Measurements from ENCODE around the gene FGF14.

FGF14 gene

DNA sequence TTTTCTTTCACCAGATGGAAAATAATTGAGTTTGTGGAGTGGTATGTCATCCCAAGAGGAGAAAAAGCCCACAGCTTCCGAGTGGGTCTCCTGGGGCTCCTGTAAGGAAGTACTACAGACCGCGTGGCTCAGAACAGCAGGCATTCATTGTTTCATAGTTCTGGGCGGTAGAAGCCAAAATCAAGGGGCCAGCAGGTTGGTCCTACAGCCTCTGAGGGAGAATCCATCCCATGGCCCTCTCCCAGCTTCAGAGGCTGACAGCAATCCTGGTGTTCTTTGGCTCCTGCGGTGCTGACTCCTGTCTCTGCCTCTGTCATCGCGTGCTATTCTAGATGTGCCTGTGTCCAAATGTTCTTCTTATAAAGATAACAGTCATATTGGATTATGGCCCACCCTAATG lies 362.6 kb downstream of the FGF14 start:
- H3K4me1 Mint-ChIP-seq, result no peaks in the 10 kb centered on the region
- H3K36me3 Mint-ChIP-seq (ENCODE audit: low read depth), result no peaks in the 10 kb centered on the region
- H3K4me3 Mint-ChIP-seq, result no peak overlapping the region
- TF ChIP-seq, protein P1, sequence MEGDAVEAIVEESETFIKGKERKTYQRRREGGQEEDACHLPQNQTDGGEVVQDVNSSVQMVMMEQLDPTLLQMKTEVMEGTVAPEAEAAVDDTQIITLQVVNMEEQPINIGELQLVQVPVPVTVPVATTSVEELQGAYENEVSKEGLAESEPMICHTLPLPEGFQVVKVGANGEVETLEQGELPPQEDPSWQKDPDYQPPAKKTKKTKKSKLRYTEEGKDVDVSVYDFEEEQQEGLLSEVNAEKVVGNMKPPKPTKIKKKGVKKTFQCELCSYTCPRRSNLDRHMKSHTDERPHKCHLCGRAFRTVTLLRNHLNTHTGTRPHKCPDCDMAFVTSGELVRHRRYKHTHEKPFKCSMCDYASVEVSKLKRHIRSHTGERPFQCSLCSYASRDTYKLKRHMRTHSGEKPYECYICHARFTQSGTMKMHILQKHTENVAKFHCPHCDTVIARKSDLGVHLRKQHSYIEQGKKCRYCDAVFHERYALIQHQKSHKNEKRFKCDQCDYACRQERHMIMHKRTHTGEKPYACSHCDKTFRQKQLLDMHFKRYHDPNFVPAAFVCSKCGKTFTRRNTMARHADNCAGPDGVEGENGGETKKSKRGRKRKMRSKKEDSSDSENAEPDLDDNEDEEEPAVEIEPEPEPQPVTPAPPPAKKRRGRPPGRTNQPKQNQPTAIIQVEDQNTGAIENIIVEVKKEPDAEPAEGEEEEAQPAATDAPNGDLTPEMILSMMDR (IDR thresholded peaks at IDR 0.05; ENCODE audit: unreplicated experiment in 3 of 3), result no peak
- no peak overlapping the region for H3K27ac Mint-ChIP-seq
- no peaks in the 10 kb centered on the region for H3K9me3 Mint-ChIP-seq
- H3K27me3 Mint-ChIP-seq (ENCODE audit: low read depth), result no peaks in the 10 kb centered on the region

DNA sequence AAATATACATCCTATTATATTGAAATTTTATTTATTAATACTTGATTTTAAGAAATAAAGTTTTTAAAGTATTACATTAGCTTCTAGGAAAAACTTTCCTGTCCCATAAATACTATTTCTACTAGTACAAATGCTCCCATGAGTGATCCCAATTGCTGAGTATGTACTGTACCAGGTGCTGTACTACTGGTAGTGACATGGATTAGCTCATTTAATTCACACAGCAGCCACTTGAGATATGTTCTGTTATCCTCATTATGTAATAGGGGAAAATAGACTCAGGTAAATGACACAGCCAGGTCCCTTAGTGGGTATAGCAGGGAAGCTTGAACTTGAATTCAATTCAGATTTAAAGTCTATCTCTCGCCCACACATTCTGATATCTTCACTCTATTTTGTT lies 363.1 kb downstream of the FGF14 start:
- no peak overlapping the region for H3K4me3 Mint-ChIP-seq
- no peaks in the 10 kb centered on the region for H3K36me3 Mint-ChIP-seq (ENCODE audit: low read depth)
- TF ChIP-seq, protein P1 (IDR thresholded peaks at IDR 0.05; ENCODE audit: unreplicated experiment in 3 of 3), result no peak
- H3K9me3 Mint-ChIP-seq, result no peaks in the 10 kb centered on the region
- no peak overlapping the region for H3K27ac Mint-ChIP-seq
- no peaks in the 10 kb centered on the region for H3K4me1 Mint-ChIP-seq
- no peaks in the 10 kb centered on the region for H3K27me3 Mint-ChIP-seq (ENCODE audit: low read depth)

DNA sequence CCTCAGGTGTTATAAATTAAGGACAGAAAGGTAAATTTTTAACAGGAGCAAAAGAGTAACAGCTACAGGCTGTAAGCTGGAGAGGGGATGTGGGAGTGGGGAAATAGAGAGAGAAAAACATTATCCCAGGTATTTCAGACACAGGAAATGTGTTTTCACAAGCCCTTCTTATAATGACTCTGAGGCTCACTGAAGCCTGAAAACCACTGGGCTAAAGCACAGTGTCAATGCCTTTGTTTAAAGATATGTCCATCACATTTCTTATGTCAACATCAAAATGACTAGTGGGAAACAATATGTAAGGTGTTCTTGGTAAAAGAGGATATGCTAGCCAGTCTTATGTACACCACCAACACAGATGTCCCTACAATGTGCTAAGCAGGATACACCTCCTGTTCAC lies 365.9 kb downstream of the FGF14 start:
- no peaks in the 10 kb centered on the region for H3K36me3 Mint-ChIP-seq (ENCODE audit: low read depth)
- no peaks in the 10 kb centered on the region for H3K4me1 Mint-ChIP-seq
- H3K27me3 Mint-ChIP-seq (ENCODE audit: low read depth), result no peaks in the 10 kb centered on the region
- no peak overlapping the region for H3K4me3 Mint-ChIP-seq
- peak overlapping the region in 2 of 3 experiments; percentile 13 to 25 for H3K27ac Mint-ChIP-seq
- no peaks in the 10 kb centered on the region for H3K9me3 Mint-ChIP-seq
- TF ChIP-seq, protein P1 (IDR thresholded peaks at IDR 0.05; ENCODE audit: unreplicated experiment in 3 of 3), result no peak

DNA sequence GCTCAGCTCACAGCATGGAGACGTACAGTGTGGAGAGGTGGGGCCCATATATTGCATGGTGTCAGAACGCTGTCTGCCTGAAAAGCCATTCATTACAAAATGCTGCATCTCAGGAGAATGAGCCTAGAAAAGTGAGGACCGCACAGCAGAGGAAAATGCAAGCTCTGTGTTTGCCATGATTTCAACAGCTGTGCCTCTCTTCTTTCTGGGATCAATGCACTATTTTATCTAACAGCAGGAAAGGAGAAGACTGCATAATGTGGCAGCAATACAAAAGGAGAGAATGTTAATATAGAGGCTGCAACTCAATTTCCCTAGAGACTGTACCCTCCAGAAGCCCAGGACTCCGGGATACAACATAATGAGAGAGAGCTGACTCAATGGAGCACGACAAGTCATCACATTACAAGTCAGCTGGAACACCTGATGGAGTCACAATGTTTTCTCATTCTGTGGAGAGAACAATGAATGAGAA lies 368.0 kb downstream of the FGF14 start:
- Mint-ChIP-seq H3K9me3 (no peaks in the 10 kb centered on the region), H3K4me3 (no peak overlapping the region), H3K4me1 (no peaks in the 10 kb centered on the region), H3K27ac (peak overlapping the region in 2 of 3 experiments; percentile 6 to 54), H3K27me3 (ENCODE audit: low read depth) (no peaks in the 10 kb centered on the region), H3K36me3 (ENCODE audit: low read depth) (no peaks in the 10 kb centered on the region)
- TF ChIP-seq, protein P1 (IDR thresholded peaks at IDR 0.05; ENCODE audit: unreplicated experiment in 3 of 3), result no peak

DNA sequence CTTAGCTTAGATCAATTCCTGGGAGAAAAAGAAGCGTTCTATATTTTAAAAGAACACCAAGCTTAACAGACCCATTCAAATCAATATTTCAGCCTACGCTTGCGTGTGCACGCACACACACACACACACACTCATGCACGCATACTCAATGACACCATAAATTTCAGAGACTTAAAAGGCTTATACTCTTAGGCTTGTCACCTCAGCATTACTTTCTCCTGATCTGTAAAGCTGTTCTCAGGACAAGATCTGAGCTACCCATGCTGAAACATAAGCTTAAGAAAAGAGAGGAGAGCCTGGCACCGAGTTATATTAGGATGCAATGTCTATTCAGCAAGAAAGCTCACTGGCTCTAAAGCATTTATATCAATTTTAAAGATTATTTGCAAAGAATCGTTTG lies 368.5 kb downstream of the FGF14 start:
- H3K4me3 Mint-ChIP-seq, result no peak overlapping the region

DNA sequence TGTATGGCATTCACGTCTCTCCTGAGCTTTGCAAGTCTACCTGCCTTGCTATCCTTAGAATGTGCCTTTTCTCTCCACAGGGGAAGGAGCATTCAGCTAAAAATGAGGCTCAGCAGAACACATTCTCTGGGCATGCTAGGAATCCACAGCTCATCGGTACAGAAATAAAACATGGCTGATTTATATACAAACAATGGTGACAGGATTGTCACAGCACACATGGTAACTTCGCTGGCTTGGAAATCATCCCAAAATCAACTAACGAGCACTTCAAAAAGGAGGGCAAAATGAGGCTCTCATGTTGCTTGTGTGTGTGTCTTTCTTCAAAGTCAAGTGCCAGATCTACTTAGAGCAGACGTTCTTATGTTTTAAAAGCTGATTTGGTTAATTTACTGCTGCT lies 373.0 kb downstream of the FGF14 start:
- H3K9me3 Mint-ChIP-seq, result no peaks in the 10 kb centered on the region
- H3K27me3 Mint-ChIP-seq (ENCODE audit: low read depth), result no peaks in the 10 kb centered on the region
- H3K27ac Mint-ChIP-seq, result no peak overlapping the region
- TF ChIP-seq, protein P1 (IDR thresholded peaks at IDR 0.05; ENCODE audit: unreplicated experiment in 3 of 3), result no peak
- no peaks in the 10 kb centered on the region for H3K4me1 Mint-ChIP-seq
- no peak overlapping the region for H3K4me3 Mint-ChIP-seq
- H3K36me3 Mint-ChIP-seq (ENCODE audit: low read depth), result no peaks in the 10 kb centered on the region

More for the DNA sequence above, 368.5 kb downstream of the FGF14 start:
- Mint-ChIP-seq H3K4me1 (no peaks in the 10 kb centered on the region), H3K27ac (peak overlapping the region in 1 of 3 experiments; percentile 54), H3K36me3 (ENCODE audit: low read depth) (no peaks in the 10 kb centered on the region), H3K27me3 (ENCODE audit: low read depth) (no peaks in the 10 kb centered on the region), H3K9me3 (no peaks in the 10 kb centered on the region)
- TF ChIP-seq, protein P1 (IDR thresholded peaks at IDR 0.05; ENCODE audit: unreplicated experiment in 3 of 3), result no peak

Measured in nephron (organoid).